GM21737 (cell line): ENCODE measurements around the gene SLC26A11.
"Not testable (repeated sequence)": the region's sequence is repeated elsewhere in the genome, so short reads cannot be mapped to it uniquely, and the experiment has no call there.

ENCODE experiments used
- ATAC-seq: cut with Tn5 transposase; IDR thresholded peaks from one replicate; pipeline ENCODE4 v1.9.1; 2021; ENCODE audit warnings: mild to moderate bottlenecking, moderate library complexity; ENCODE audit not compliant: unreplicated experiment

Gene SLC26A11

GRCh38 chr17:80259457-80260068 lies 39.3 kb downstream of the SLC26A11 start:
- ATAC-seq, result no peak

- peak; percentile 30 for ATAC-seq
These were observed 39.9 kb downstream of the SLC26A11 start for GRCh38 chr17:80260069-80260535.

GRCh38 chr17:80260791-80261158 lies 40.5 kb downstream of the SLC26A11 start, which contains the start of gene RNF213:
RNF213 (plus strand) TSS chr17:80260852; CDS start chr17:80263682, 2,830 bp downstream.
- ATAC-seq, result no peak

GRCh38 chr17:80261159-80261894 lies 41.1 kb downstream of the SLC26A11 start:
- ATAC-seq, result no peak

- no peak for ATAC-seq
These were observed 41.7 kb downstream of the SLC26A11 start for GRCh38 chr17:80261895-80262279.

- no peak for ATAC-seq
These were observed 42.1 kb downstream of the SLC26A11 start for GRCh38 chr17:80262291-80262690.

GRCh38 chr17:80262775-80263244 lies 42.6 kb downstream of the SLC26A11 start:
- ATAC-seq, result no peak

- ATAC-seq, result peak; percentile 38
These were observed 43.3 kb downstream of the SLC26A11 start for GRCh38 chr17:80263253-80264204.

- ATAC-seq, result no peak
These were observed 44.2 kb downstream of the SLC26A11 start for GRCh38 chr17:80264205-80265075.

GRCh38 chr17:80265205-80266068 lies 45.2 kb downstream of the SLC26A11 start:
- ATAC-seq, result no peak

- no peak for ATAC-seq
These were observed 47.2 kb downstream of the SLC26A11 start for GRCh38 chr17:80267391-80267790.

- ATAC-seq, result no peak
These were observed 48.2 kb downstream of the SLC26A11 start for GRCh38 chr17:80268427-80268826.

GRCh38 chr17:80269405-80269807 lies 49.2 kb downstream of the SLC26A11 start:
- no peak for ATAC-seq

GRCh38 chr17:80270104-80270503 lies 49.9 kb downstream of the SLC26A11 start:
- ATAC-seq, result no peak

GRCh38 chr17:80270836-80271235 lies 50.6 kb downstream of the SLC26A11 start:
- no peak for ATAC-seq

- ATAC-seq, result no peak
These were observed 52.1 kb downstream of the SLC26A11 start for GRCh38 chr17:80272366-80272765.

- ATAC-seq, result no peak
These were observed 54.1 kb downstream of the SLC26A11 start for GRCh38 chr17:80274331-80274730.

- ATAC-seq, result no peak
These were observed 54.7 kb downstream of the SLC26A11 start for GRCh38 chr17:80274871-80275449.

GRCh38 chr17:80275857-80276256 lies 55.6 kb downstream of the SLC26A11 start:
- ATAC-seq, result not testable (repeated sequence)
